Ovary (tissue), 3 donors: ENCODE measurements around the gene PIK3R6.

Experiments used
- CTCF ChIP-seq, 3 donors: fragments of 450-650 bp in 2 of 3; fragments of 200-600 bp in 1 of 3; IDR thresholded peaks; one replicate each; pipeline versions ENCODE4 v1.5.1 to v1.8.0; 2016 to 2022; ENCODE audit warnings: antibody characterized with exemption in 3 of 3, mild to moderate bottlenecking in 1 of 3
- EP300 ChIP-seq: sonication (generic); formaldehyde crosslinking; IDR thresholded peaks from one replicate; pipeline ENCODE4 v1.6.1; 2017; ENCODE audit warnings: antibody characterized with exemption
- POLR2A ChIP-seq: fragments of 450-650 bp; IDR thresholded peaks from one replicate; pipeline ENCODE4 v1.6.1; 2017; ENCODE audit warnings: antibody characterized with exemption, mild to moderate bottlenecking, moderate library complexity
- donor health status: DM: no; HTN: no; CAD: no.

GRCh38 chr17:8855477-8856204, 11.8 kb downstream of the PIK3R6 start:
- TF ChIP-seq CTCF (IDR thresholded peaks at IDR 0.05) (no peak), EP300 (no peak), POLR2A (no peak)
